Measurements from ENCODE around the gene BCAT1. TPM values are rescaled to one million over a fixed set of nuclear protein-coding genes. Genes with fewer than 3 reads are reported as not detected.
A peak's percentile ranks its signal among the peaks of the same experiment; 100 is the strongest.

The BCAT1 gene
- total and polyA plus RNA-seq, 9 of the 15 experiments (the other 6 are each of a cell fraction or from before 2014, with no cell fraction given) = 38.5 to 157 (median 66.8) TPM

- H3K9me1 ChIP-seq (ENCODE audit: control insufficient read depth, insufficient read depth, low read length) = no peaks in the 10 kb centered on the region
- H3K9me3 ChIP-seq (replicated peaks; ENCODE audit: control insufficient read depth, insufficient read depth, low read depth, low read length) = peaks cover 9% of the 10 kb centered on the region
- no peaks in the 10 kb centered on the region for H4K20me1 ChIP-seq (replicated peaks; ENCODE audit: control insufficient read depth, insufficient read depth, low read length)
- H3K27me3 ChIP-seq (ENCODE audit: control insufficient read depth in 2 of 2, insufficient read depth in 2 of 2, low read length in 2 of 2) = no peaks in the 10 kb centered on the region
- intact Hi-C loops (cut with micrococcal nuclease) (no loop called here), in situ Hi-C loops (cut with MboI) (no loop called here)
- FAIRE-seq (no peak), DNase-seq (ENCODE audit: extremely low read depth in 1 of 4, low spot score in 3 of 4) (no peak), ATAC-seq (no peak)
- no TSS peak for BruUV-seq (replicated peaks)
- TF ChIP-seq CBX2 (IDR thresholded peaks at IDR 0.05; ENCODE audit: insufficient read depth, low read length, poor library complexity, severe bottlenecking) (no peak), L3MBTL2 (IDR thresholded peaks at IDR 0.05) (no peak), TFE3 (CRISPR knock-in tag; IDR thresholded peaks at IDR 0.05) (peak; percentile 54)
- no peak overlapping the region for H2AFZ ChIP-seq (ENCODE audit: low read depth, low read length)
- no peaks in the 10 kb centered on the region for H3K4me1 ChIP-seq (replicated peaks in 1 of 2; ENCODE audit: control insufficient read depth in 2 of 2, insufficient read depth in 2 of 2, low read length in 2 of 2)
- H3K4me3 ChIP-seq = no peak overlapping the region
- H3K27ac ChIP-seq (ENCODE audit: extremely low read depth, low read depth, low read length) = no peak overlapping the region
- POLR2A ChIA-PET = interaction anchor here (1.7 kb wide), 1 partner anchor 9 kb away, joined by 4 read pairs; no protein-coding TSS in a partner anchor
- WGBS (ENCODE audit: insufficient coverage, low coverage, missing lambda C conversion rate) = 38% methylated on average over 1 of the region's 1 CpG
- no peaks in the 10 kb centered on the region for H3K36me3 ChIP-seq (ENCODE audit: control insufficient read depth, insufficient read depth, low read length)
- CTCF ChIA-PET (ENCODE audit: low intra/inter-chr PET ratio) = no interaction called here
- no peak overlapping the region for H3K9ac ChIP-seq (ENCODE audit: insufficient read depth in 1 of 2, low read depth in 2 of 2, low read length in 2 of 2)
- no peak overlapping the region for H3K4me2 ChIP-seq (ENCODE audit: insufficient read depth, low read length)
- H3K79me2 ChIP-seq (ENCODE audit: control insufficient read depth, insufficient read depth, low read length) = no peaks in the 10 kb centered on the region
Measured at GRCh38 chr12:24972078-24972477, 23.2 kb upstream of the BCAT1 start.

- H4K20me1 ChIP-seq (replicated peaks; ENCODE audit: control insufficient read depth, insufficient read depth, low read length) = no peaks in the 10 kb centered on the region
- DNase-seq (ENCODE audit: extremely low read depth in 1 of 4, low spot score in 3 of 4) (peak in 1 of 4 experiments; percentile 25), ATAC-seq (no peak), FAIRE-seq (no peak)
- H2AFZ ChIP-seq (ENCODE audit: low read depth, low read length) = no peak overlapping the region
- H3K4me2 ChIP-seq (ENCODE audit: insufficient read depth, low read length) = no peak overlapping the region
- no peaks in the 10 kb centered on the region for H3K79me2 ChIP-seq (ENCODE audit: control insufficient read depth, insufficient read depth, low read length)
- no peaks in the 10 kb centered on the region for H3K4me1 ChIP-seq (replicated peaks in 1 of 2; ENCODE audit: control insufficient read depth in 2 of 2, insufficient read depth in 2 of 2, low read length in 2 of 2)
- H3K9ac ChIP-seq (ENCODE audit: insufficient read depth in 1 of 2, low read depth in 2 of 2, low read length in 2 of 2) = no peak overlapping the region
- H3K4me3 ChIP-seq = no peak overlapping the region
- H3K27me3 ChIP-seq (ENCODE audit: control insufficient read depth in 2 of 2, insufficient read depth in 2 of 2, low read length in 2 of 2) = no peaks in the 10 kb centered on the region
- intact Hi-C loops (cut with micrococcal nuclease) (no loop called here), in situ Hi-C loops (cut with MboI) (no loop called here)
- no TSS peak for BruUV-seq (replicated peaks)
- ChIA-PET CTCF (ENCODE audit: low intra/inter-chr PET ratio) (no interaction called here), POLR2A (no interaction called here)
- no peaks in the 10 kb centered on the region for H3K9me1 ChIP-seq (ENCODE audit: control insufficient read depth, insufficient read depth, low read length)
- H3K36me3 ChIP-seq (ENCODE audit: control insufficient read depth, insufficient read depth, low read length) = no peaks in the 10 kb centered on the region
- 6% methylated on average over 6 of the region's 6 CpGs for WGBS (ENCODE audit: insufficient coverage, low coverage, missing lambda C conversion rate)
- H3K27ac ChIP-seq (ENCODE audit: extremely low read depth, low read depth, low read length) = no peak overlapping the region
- H3K9me3 ChIP-seq (replicated peaks; ENCODE audit: control insufficient read depth, insufficient read depth, low read depth, low read length) = peaks cover 9% of the 10 kb centered on the region
- TF ChIP-seq TRIM28 (IDR thresholded peaks at IDR 0.05) (peak; percentile 59; the same call in 1 of the 2 replicates), E2F5 (CRISPR knock-in tag; IDR thresholded peaks at IDR 0.05) (no peak), ZBED1 (IDR thresholded peaks at IDR 0.05) (no peak), C11orf30 (IDR thresholded peaks at IDR 0.05; ENCODE audit: low read depth) (no peak), CXXC5 (CRISPR knock-in tag; IDR thresholded peaks at IDR 0.05) (no peak), ZNF408 (CRISPR knock-in tag; IDR thresholded peaks at IDR 0.05; ENCODE audit: low read depth) (no peak), CBX8 (IDR thresholded peaks at IDR 0.05; ENCODE audit: borderline replicate concordance, extremely low read depth, low read depth, low read length, poor library complexity, severe bottlenecking) (no peak), ZNF277 (CRISPR knock-in tag; IDR thresholded peaks at IDR 0.05; ENCODE audit: borderline replicate concordance) (no peak), ZNF551 (CRISPR knock-in tag; IDR thresholded peaks at IDR 0.05) (no peak), MYBL2 (IDR thresholded peaks at IDR 0.05; ENCODE audit: low read depth) (no peak), MYBL2 (CRISPR knock-in tag; IDR thresholded peaks at IDR 0.05; ENCODE audit: borderline replicate concordance) (no peak)
Measured at GRCh38 chr12:24970177-24970576, 21.3 kb upstream of the BCAT1 start.
